ENCODE measurements around the gene ASMTL. TPM values are rescaled to one million over a fixed set of nuclear protein-coding genes. Genes with fewer than 3 reads are reported as not detected.
"Not testable (repeated sequence)": the region's sequence is repeated elsewhere in the genome, so short reads cannot be mapped to it uniquely, and the experiment has no call there.

The ASMTL gene
- total RNA-seq, 2 donors from 2014 or later: 43.1 to 44.2 TPM

- H3K27ac ChIP-seq: no peak overlapping the region
- TF ChIP-seq CTCF (IDR thresholded peaks at IDR 0.05) (no peak), POLR2AphosphoS5 (IDR thresholded peaks at IDR 0.05) (no peak), POLR2A (IDR thresholded peaks at IDR 0.05) (no peak)
- intact Hi-C loops (cut with DNase I): no loop called here
- no peaks in the 10 kb centered on the region for H3K27me3 ChIP-seq (replicated peaks; ENCODE audit: insufficient read depth)
- DNase-seq (ENCODE audit: low spot score): no peak
- 99% methylated on average over 20 of the region's 32 CpGs for WGBS
- no peak overlapping the region for H3K4me3 ChIP-seq
- peaks cover 0 to 3% of the 10 kb centered on the region in 2 donors for H3K36me3 ChIP-seq
- H3K9me3 ChIP-seq: no peaks in the 10 kb centered on the region
- no peaks in the 10 kb centered on the region for H3K4me1 ChIP-seq (replicated peaks)
Observed at GRCh38 chrX:1427756-1428155, 25.0 kb downstream of the ASMTL start.

- WGBS: 90% methylated on average over 16 of the region's 16 CpGs
- intact Hi-C loops (cut with DNase I): not testable (repeated sequence)
Observed at GRCh38 chrX:1426321-1426720, 26.4 kb downstream of the ASMTL start.

GRCh38 chrX:1425381-1425780, 27.3 kb downstream of the ASMTL start:
- Histone ChIP-seq H3K27ac (no peak overlapping the region), H3K4me3 (no peak overlapping the region), H3K9me3 (no peaks in the 10 kb centered on the region), H3K36me3 (peaks cover 0 to 3% of the 10 kb centered on the region in 2 donors), H3K27me3 (replicated peaks; ENCODE audit: insufficient read depth) (no peaks in the 10 kb centered on the region), H3K4me1 (replicated peaks) (no peaks in the 10 kb centered on the region)
- 79% methylated on average over 10 of the region's 10 CpGs for WGBS
- DNase-seq (ENCODE audit: low spot score): no peak
- TF ChIP-seq POLR2A (IDR thresholded peaks at IDR 0.05) (no peak), CTCF (IDR thresholded peaks at IDR 0.05) (no peak), POLR2AphosphoS5 (IDR thresholded peaks at IDR 0.05) (no peak)
- intact Hi-C loops (cut with DNase I): no loop called here

More at GRCh38 chrX:1426321-1426720, 26.4 kb downstream of the ASMTL start:
- H3K4me3 ChIP-seq; H3K27ac ChIP-seq; H3K36me3 ChIP-seq; H3K27me3 ChIP-seq (replicated peaks; ENCODE audit: insufficient read depth); H3K9me3 ChIP-seq; DNase-seq (ENCODE audit: low spot score); H3K4me1 ChIP-seq (replicated peaks): not testable (repeated sequence)

DNA sequence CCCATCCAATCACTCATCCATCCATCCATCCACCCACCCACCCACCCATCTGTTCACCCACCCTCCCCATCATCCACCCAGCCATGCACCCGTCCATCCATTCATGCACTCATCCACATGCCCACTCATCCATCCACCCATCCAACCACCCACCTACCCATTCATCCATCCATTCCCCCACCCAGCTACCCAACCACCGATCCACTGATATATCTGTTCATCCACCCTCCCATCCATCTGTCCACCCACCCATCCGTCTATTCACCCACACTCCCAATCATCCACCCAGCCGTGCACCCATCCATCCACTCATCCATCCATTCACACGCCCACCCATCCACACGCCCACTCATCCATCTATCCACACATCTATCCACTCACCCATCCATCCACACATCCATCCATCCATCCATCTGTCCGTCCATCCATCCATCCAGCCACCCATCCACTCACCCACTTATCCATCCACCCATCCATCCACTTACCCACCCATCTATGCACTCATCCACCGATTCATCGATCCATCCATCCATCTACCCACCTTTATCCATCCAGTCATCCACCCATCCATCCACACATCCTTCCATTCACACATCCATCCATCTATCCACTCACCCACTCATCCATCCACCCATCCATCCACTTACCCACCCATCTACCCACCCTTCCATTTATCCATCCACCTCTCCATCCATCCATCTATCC, 28.4 kb downstream of the ASMTL start:
- 71% methylated on average over 9 of the region's 9 CpGs for WGBS

DNA sequence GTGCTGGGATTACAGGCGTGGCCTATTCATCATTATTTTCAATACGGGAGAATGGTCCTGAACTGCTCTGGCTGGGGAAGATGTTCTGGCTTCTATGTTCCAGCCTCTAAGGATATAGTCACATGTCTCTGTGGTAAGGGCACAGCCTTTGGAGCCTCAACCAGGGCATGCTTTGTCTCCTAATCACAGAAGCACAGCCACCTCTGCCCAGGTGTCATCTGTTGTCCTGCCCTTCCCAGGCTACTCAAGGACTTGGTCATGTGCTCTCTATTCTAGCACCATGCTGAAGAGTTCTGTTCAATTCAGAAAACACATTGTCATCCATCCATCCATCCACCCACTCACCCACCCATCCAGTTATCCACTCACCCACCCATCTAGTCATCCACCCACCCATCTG, 29.5 kb downstream of the ASMTL start:
- Histone ChIP-seq H3K27ac (no peak overlapping the region), H3K4me3 (no peak overlapping the region), H3K4me1 (replicated peaks) (no peaks in the 10 kb centered on the region), H3K9me3 (no peaks in the 10 kb centered on the region), H3K36me3 (peaks cover 0 to 9% of the 10 kb centered on the region in 2 donors), H3K27me3 (replicated peaks; ENCODE audit: insufficient read depth) (no peaks in the 10 kb centered on the region)
- 50% methylated on average over 2 of the region's 2 CpGs for WGBS
- DNase-seq (ENCODE audit: low spot score): no peak
- intact Hi-C loops (cut with DNase I): no loop called here
- no peak for TF ChIP-seq POLR2AphosphoS5 (IDR thresholded peaks at IDR 0.05)
- no peak for TF ChIP-seq POLR2A (IDR thresholded peaks at IDR 0.05)
- no peak for TF ChIP-seq CTCF (IDR thresholded peaks at IDR 0.05)

More for the DNA sequence above, 28.4 kb downstream of the ASMTL start:
- Histone ChIP-seq H3K4me3 (no peak overlapping the region), H3K36me3 (peaks cover 0 to 3% of the 10 kb centered on the region in 2 donors), H3K27me3 (replicated peaks; ENCODE audit: insufficient read depth) (no peaks in the 10 kb centered on the region), H3K4me1 (replicated peaks) (no peaks in the 10 kb centered on the region), H3K9me3 (no peaks in the 10 kb centered on the region), H3K27ac (no peak overlapping the region)
- TF ChIP-seq POLR2A (IDR thresholded peaks at IDR 0.05) (no peak), CTCF (IDR thresholded peaks at IDR 0.05) (no peak), POLR2AphosphoS5 (IDR thresholded peaks at IDR 0.05) (no peak)
- no peak for DNase-seq (ENCODE audit: low spot score)
- intact Hi-C loops (cut with DNase I): no loop called here

All from prostate gland (tissue), 2 donors.